WERI-Rb-1 (cell line): ENCODE measurements around the gene TRABD2B.

Experiments used
- DNase-seq: peaks from one replicate; pipeline ENCODE4 v3.0.0-alpha.2; 2020
- H3K27ac ChIP-seq: fragments of 250-450 bp; sonication (Bioruptor Pico); 2 replicates; pipeline ENCODE4 v1.5.1; 2020; ENCODE audit warnings: mild to moderate bottlenecking, moderate library complexity
- H3K27me3 ChIP-seq: fragments of 250-450 bp; sonication (Bioruptor Pico); 2 replicates; pipeline ENCODE4 v1.5.1; 2021; ENCODE audit warnings: mild to moderate bottlenecking, low read depth, moderate library complexity; ENCODE audit not compliant: insufficient read depth, severe bottlenecking
- H3K36me3 ChIP-seq: fragments of 250-450 bp; sonication (Bioruptor Pico); 2 replicates; pipeline ENCODE4 v1.5.1; 2020; ENCODE audit warnings: mild to moderate bottlenecking, moderate library complexity
- H3K4me3 ChIP-seq: 2 replicates; pipeline ENCODE4 v1.5.1; 2011; ENCODE audit warnings: low read depth, mild to moderate bottlenecking, control low read depth, low read length
- H3K9me3 ChIP-seq: fragments of 250-450 bp; sonication (Bioruptor Pico); 2 replicates; pipeline ENCODE4 v1.5.1; 2021; ENCODE audit warnings: mild to moderate bottlenecking, moderate library complexity; ENCODE audit not compliant: severe bottlenecking
- TF ChIP-seq, protein P1 (sequence below): IDR thresholded peaks from 2 replicates; pipeline ENCODE4 v1.5.1; 2011; ENCODE audit warnings: low read depth, mild to moderate bottlenecking, control low read depth, inconsistent platforms, low read length

TRABD2B gene

DNA sequence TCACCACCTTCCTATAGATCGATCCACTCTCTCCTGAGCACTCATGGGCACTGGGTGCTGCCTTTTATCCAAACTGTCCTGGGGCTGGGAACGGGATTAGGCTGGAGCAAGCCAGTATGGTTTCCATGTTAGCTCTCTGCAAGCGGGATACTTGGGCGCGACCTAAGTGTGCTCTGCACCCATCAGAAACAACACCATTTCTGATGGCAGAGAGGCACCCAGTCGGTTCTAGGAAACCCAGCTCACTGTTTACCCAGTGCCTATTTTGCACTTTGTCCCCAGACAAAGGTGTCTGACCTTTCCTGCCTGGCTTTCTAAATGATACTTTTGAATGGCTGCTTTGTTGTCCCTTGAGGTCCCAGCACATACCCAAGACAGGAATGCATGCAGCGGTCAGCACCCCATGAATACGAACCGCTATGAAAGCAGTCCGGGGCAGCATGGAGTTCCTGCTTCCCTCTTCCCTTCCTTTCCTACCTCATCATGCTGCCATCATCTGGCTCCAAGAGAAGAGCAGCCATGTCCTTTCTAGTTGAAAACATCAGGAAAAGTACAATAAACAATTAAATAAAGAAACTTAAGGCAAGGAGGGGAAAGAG lies 83.9 kb downstream of the TRABD2B start:
- H3K9me3 ChIP-seq = no peaks in the 10 kb centered on the region
- H3K36me3 ChIP-seq = no peaks in the 10 kb centered on the region
- no peaks in the 10 kb centered on the region for H3K27me3 ChIP-seq
- H3K4me3 ChIP-seq = no peak overlapping the region
- TF ChIP-seq, protein P1, sequence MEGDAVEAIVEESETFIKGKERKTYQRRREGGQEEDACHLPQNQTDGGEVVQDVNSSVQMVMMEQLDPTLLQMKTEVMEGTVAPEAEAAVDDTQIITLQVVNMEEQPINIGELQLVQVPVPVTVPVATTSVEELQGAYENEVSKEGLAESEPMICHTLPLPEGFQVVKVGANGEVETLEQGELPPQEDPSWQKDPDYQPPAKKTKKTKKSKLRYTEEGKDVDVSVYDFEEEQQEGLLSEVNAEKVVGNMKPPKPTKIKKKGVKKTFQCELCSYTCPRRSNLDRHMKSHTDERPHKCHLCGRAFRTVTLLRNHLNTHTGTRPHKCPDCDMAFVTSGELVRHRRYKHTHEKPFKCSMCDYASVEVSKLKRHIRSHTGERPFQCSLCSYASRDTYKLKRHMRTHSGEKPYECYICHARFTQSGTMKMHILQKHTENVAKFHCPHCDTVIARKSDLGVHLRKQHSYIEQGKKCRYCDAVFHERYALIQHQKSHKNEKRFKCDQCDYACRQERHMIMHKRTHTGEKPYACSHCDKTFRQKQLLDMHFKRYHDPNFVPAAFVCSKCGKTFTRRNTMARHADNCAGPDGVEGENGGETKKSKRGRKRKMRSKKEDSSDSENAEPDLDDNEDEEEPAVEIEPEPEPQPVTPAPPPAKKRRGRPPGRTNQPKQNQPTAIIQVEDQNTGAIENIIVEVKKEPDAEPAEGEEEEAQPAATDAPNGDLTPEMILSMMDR = no peak
- no peak for DNase-seq
- no peak overlapping the region for H3K27ac ChIP-seq

DNA sequence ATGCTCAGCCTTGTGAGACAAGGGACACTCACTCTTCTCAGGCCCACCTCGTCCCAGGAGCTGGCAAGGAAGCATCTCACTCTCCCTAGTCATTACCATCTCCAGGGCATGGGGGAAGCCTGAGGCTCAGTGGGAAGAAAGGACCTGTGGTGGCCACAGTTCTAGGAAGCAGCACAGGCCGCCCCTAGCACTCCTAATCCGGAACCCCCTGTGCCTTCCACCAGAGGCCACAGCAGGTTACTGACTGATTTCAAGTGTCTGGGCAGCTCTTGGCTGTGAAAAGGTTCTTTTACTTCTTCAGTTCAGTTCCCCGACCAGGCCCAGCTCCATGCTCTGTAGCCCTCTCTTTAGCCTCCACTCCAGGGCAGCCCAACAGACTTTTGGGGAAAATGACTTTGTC lies 84.4 kb downstream of the TRABD2B start:
- Histone ChIP-seq H3K27ac (no peak overlapping the region), H3K4me3 (no peak overlapping the region), H3K9me3 (no peaks in the 10 kb centered on the region), H3K36me3 (no peaks in the 10 kb centered on the region), H3K27me3 (no peaks in the 10 kb centered on the region)
- TF ChIP-seq, protein P1 = no peak
- DNase-seq = no peak

DNA sequence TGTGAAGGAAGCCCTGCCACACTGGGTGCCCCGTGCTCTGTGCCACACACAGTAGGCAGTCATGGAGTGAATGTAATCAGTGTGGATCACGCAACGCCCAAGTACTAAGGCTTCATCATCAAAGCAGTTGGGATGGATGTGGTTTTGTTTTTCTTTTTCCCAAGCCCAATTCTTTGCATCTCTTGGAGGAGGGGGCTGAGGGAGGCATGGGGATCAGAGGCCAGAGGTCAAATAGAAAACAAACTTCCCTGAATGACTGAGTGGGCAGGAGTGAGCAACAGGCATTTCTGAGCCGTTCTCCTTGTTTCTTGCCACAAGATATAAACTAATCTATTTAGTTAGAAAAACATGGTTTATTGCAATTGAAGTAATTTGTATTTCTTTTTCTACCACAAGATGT lies 85.3 kb downstream of the TRABD2B start:
- TF ChIP-seq, protein P1 = no peak
- no peaks in the 10 kb centered on the region for H3K36me3 ChIP-seq
- no peak overlapping the region for H3K27ac ChIP-seq
- no peaks in the 10 kb centered on the region for H3K27me3 ChIP-seq
- DNase-seq = no peak
- H3K4me3 ChIP-seq = no peak overlapping the region
- H3K9me3 ChIP-seq = no peaks in the 10 kb centered on the region

DNA sequence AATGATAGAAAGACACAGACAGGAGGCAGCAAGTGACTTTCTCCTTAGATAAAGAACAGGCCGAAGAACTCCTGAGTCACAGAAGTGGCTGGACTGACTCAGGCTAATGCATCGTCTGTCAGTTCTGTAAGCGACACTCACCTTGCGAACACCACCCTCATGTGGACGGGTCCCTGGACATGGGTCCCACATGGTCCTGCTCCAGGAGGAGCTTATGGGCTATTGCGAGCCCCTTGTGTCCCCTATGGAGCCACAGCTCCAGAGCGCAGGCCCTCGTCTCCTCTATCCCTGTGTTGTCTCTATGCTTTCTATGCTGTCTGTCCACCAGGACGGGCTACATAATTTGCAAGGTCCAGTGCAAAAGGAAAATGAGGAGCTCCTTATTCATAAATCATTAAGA lies 85.8 kb downstream of the TRABD2B start:
- no peaks in the 10 kb centered on the region for H3K27me3 ChIP-seq
- H3K4me3 ChIP-seq = no peak overlapping the region
- H3K9me3 ChIP-seq = no peaks in the 10 kb centered on the region
- no peaks in the 10 kb centered on the region for H3K36me3 ChIP-seq
- DNase-seq = no peak
- TF ChIP-seq, protein P1 = no peak
- no peak overlapping the region for H3K27ac ChIP-seq

DNA sequence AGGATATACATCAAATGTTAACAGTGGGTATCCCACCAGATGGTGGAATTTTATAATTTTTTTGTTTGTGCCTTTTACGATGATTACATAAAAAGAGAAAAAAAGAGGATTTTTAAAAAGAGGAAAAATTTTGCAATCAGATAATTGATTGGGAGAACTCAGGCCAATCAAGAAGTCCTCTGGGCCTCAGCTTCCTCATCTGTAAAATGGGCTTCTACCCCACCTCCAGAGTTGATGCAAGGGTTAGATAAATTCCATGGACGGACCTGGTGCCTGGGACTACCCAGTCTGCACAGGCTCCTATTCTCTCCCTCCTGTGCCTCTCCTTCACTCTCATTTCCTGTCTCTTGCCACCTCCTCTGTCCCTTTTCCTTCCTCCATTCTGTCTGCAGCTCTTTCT lies 88.9 kb downstream of the TRABD2B start:
- no peak for DNase-seq
- Histone ChIP-seq H3K27me3 (no peaks in the 10 kb centered on the region), H3K9me3 (no peaks in the 10 kb centered on the region), H3K4me3 (no peak overlapping the region), H3K27ac (no peak overlapping the region), H3K36me3 (no peaks in the 10 kb centered on the region)
- TF ChIP-seq, protein P1 = no peak

DNA sequence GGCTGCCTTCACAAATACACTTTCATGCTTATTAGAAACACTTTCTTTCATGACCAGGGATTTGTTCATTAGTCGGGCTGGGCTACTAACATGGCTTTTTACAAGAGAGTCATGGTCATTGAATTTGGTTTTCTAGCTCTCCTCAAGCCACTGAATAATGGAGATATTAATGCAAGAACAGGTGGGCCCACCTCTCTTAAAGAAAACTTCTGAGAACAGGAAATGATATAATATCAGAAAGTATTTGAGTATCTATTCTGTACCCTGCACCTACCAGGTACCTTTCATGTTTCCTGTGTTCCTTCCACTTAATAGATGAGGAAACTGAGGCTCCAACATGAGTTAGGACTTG lies 90.0 kb downstream of the TRABD2B start:
- Histone ChIP-seq H3K36me3 (no peaks in the 10 kb centered on the region), H3K9me3 (no peaks in the 10 kb centered on the region), H3K27me3 (no peaks in the 10 kb centered on the region), H3K27ac (no peak overlapping the region), H3K4me3 (no peak overlapping the region)
- TF ChIP-seq, protein P1 = no peak
- DNase-seq = no peak
